K562 treated with DMSO at 1 percent for 12 hours (cell line): ENCODE data around the gene MINDY3. TPM values are rescaled to one million over a fixed set of nuclear protein-coding genes. Genes with fewer than 3 reads are reported as not detected.

Experiments used
- total RNA-seq: library from RNA; unstranded; fragments of 300-600 nt; gene quantifications from 2 replicates; pipeline ENCODE4 v1.2.3, GENCODE V29; 2022; ENCODE audit not compliant: insufficient read depth

MINDY3 gene
- total RNA-seq, result 6.1 and 18.0 TPM in 2 replicates

DNA sequence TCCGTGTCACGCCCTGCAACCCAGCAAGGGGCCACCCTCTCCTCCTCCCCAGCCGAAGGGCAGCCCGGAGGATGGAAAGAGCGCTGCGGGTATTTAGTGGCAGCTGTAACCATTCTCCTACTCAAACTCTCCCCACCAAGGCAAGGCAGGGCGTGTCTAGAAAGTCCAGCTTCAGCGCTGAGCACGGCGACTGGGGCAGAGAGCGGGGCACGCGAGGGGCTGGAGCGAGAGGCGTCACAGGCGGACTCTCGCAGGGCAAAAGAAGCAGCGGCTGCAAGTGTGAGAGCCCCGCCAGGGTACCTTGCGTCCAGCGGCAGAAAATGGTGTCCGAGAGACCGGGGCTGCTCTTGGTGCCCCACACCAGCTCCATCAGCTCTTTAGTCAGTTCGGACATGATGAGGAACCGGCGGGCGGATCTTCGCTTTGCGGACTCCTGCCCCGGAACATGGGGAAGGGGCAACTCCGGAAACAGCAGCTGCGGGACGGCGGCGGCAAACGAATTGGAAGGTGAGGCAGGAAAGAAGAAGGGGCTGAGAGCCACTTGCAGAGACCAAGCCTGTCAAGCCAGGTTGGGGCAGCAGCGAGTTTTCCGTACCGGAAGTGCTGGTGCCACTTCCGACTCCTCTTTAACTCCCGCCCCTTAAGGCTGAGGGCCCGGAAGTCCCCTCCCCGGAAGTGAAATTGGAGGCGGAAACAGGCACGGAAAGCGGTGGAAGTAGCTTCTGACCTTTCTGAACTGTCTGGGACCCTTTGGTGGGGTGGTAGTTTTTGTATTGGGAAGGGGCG is at the start of gene MINDY3:
Gene MINDY3 (minus strand): TSS at position 602 of the 786 bp plus-strand sequence. CDS start 208 bp downstream, at position 394.

Other genes with a start within 250 kb of the MINDY3 start
- not detected in 2 replicates for gene ITGA8, start 140.6 kb downstream of the MINDY3 start, total RNA-seq